ENCODE results near the gene BRD7. TPM values are rescaled to one million over a fixed set of nuclear protein-coding genes. Genes with fewer than 3 reads are reported as not detected.

The BRD7 gene
- total RNA-seq, 1 experiment from 2014 or later: 74.5 TPM

GRCh38 chr16:50396761-50397535 lies 28.2 kb upstream of the BRD7 start:
- Histone ChIP-seq H3K4me3 (no peak overlapping the region), H3K4me1 (replicated peaks) (no peaks in the 10 kb centered on the region), H3K36me3 (no peaks in the 10 kb centered on the region), H3K27me3 (replicated peaks) (no peaks in the 10 kb centered on the region), H3K9me3 (replicated peaks) (no peaks in the 10 kb centered on the region), H3K27ac (no peak overlapping the region)
- no peak for DNase-seq (ENCODE audit: low read depth in 1 of 2, low spot score in 2 of 2)

GRCh38 chr16:50395763-50396710 lies 27.2 kb upstream of the BRD7 start:
- Histone ChIP-seq H3K27ac (no peak overlapping the region), H3K4me1 (replicated peaks) (no peaks in the 10 kb centered on the region), H3K9me3 (replicated peaks) (no peaks in the 10 kb centered on the region), H3K36me3 (no peaks in the 10 kb centered on the region), H3K4me3 (no peak overlapping the region), H3K27me3 (replicated peaks) (no peaks in the 10 kb centered on the region)
- no peak for DNase-seq (ENCODE audit: low read depth in 1 of 2, low spot score in 2 of 2)

- Histone ChIP-seq H3K36me3 (no peaks in the 10 kb centered on the region), H3K9me3 (replicated peaks) (no peaks in the 10 kb centered on the region), H3K4me1 (replicated peaks) (no peaks in the 10 kb centered on the region), H3K27ac (no peak overlapping the region), H3K27me3 (replicated peaks) (no peaks in the 10 kb centered on the region), H3K4me3 (no peak overlapping the region)
- peak in 1 of 2 experiments; percentile 19 for DNase-seq (ENCODE audit: low read depth in 1 of 2, low spot score in 2 of 2)
Measured at GRCh38 chr16:50393858-50394802, 25.3 kb upstream of the BRD7 start.

DNA sequence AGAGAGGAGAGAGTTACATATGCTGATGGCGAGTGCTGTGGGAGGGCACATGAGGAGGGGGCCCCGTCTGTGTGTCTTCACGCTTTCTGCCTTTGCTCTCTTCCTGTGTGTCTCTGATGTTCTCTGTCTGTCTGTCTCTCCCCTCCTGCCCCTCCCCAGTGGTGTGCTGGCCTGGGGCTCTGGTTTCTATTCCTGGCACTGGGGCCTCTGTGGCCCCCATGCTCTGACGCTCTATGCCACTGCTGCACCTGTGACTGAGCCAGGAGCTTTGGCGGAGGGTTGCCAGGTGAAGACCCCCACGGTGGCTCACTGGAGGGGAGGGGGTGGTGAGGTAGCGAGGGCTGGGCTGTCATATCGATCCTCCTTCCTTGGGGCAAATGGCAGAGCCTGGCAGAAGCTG lies 24.6 kb upstream of the BRD7 start:
- no peak overlapping the region for H3K27ac ChIP-seq
- H3K36me3 ChIP-seq: no peaks in the 10 kb centered on the region
- H3K9me3 ChIP-seq (replicated peaks): no peaks in the 10 kb centered on the region
- no peaks in the 10 kb centered on the region for H3K4me1 ChIP-seq (replicated peaks)
- peak in 1 of 2 experiments; percentile 32 for DNase-seq (ENCODE audit: low read depth in 1 of 2, low spot score in 2 of 2)
- H3K27me3 ChIP-seq (replicated peaks): no peaks in the 10 kb centered on the region
- H3K4me3 ChIP-seq: no peak overlapping the region

DNA sequence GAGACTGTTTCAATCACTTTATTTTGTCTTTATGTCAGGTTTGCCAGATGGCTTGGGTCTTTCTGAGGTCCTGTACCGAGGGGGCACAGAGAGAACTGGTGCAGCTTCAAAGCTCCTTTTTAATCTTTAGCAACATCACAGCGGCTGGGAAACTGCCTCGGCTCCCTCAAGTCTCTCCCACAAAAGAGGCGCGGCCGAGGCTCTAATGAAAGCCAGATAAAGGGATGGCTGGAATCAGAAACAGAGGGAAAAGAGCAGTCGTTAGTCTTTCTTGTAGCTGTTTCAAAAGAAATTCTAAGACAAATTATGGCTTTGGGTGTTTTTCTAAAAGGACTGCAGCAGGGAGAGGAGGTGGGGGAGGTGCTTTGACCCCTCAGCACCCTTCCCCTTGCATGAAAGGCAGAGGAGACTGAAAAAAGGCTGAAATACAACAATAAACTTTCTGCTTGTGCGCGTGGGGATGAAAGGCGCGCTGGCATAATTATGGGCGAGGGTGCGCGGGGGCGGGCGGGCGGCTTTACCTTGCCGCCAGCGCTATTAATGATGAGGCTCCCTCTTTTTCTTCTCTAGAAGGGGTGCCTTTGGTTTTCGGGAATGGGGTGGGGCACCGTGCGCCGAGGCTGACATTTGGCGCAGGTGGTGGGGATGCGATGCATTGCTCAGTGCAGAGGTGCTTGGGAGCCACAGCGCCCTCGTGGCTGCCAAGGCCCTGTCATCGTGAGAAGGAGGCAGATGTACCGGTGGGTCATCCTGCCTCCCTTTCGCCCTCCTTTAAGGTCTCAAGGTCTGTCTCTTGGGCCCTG lies 22.3 kb upstream of the BRD7 start:
- no peaks in the 10 kb centered on the region for H3K36me3 ChIP-seq
- no peaks in the 10 kb centered on the region for H3K9me3 ChIP-seq (replicated peaks)
- no peaks in the 10 kb centered on the region for H3K27me3 ChIP-seq (replicated peaks)
- no peak overlapping the region for H3K27ac ChIP-seq
- no peak overlapping the region for H3K4me3 ChIP-seq
- no peaks in the 10 kb centered on the region for H3K4me1 ChIP-seq (replicated peaks)
- peak in 1 of 2 experiments; percentile 29 for DNase-seq (ENCODE audit: low read depth in 1 of 2, low spot score in 2 of 2)

GRCh38 chr16:50390371-50390771 lies 21.6 kb upstream of the BRD7 start:
- Histone ChIP-seq H3K9me3 (replicated peaks) (no peaks in the 10 kb centered on the region), H3K36me3 (no peaks in the 10 kb centered on the region), H3K27me3 (replicated peaks) (no peaks in the 10 kb centered on the region), H3K27ac (no peak overlapping the region), H3K4me1 (replicated peaks) (no peaks in the 10 kb centered on the region), H3K4me3 (no peak overlapping the region)
- no peak for DNase-seq (ENCODE audit: low read depth in 1 of 2, low spot score in 2 of 2)

- DNase-seq (ENCODE audit: low read depth in 1 of 2, low spot score in 2 of 2): peak in 1 of 2 experiments; percentile 36
- no peaks in the 10 kb centered on the region for H3K9me3 ChIP-seq (replicated peaks)
- H3K4me3 ChIP-seq: no peak overlapping the region
- H3K36me3 ChIP-seq: no peaks in the 10 kb centered on the region
- H3K4me1 ChIP-seq (replicated peaks): no peaks in the 10 kb centered on the region
- H3K27ac ChIP-seq: no peak overlapping the region
- no peaks in the 10 kb centered on the region for H3K27me3 ChIP-seq (replicated peaks)
Measured at GRCh38 chr16:50389900-50390299, 21.1 kb upstream of the BRD7 start.

DNA sequence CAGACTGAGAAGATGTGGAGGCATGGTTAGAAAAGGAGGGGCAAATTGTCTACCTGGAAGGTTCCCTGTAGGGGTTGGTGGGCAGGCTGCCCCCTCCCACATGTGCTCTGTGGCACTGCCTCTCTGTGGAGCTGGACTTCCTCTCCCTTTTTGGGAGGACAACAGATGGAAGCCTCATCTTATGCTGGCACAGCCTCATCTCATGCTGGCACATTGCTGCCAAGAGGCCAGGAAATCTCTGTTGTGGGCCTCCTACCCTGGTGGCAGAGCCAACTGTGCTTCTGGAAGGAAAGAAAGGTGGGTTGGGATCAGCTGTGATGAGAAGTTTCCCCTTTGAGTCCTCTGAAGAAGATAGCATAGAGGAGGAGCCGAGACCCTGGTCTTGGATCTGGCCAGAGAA lies 19.7 kb upstream of the BRD7 start:
- H3K27ac ChIP-seq: no peak overlapping the region
- H3K4me1 ChIP-seq (replicated peaks): no peaks in the 10 kb centered on the region
- no peak for DNase-seq (ENCODE audit: low read depth in 1 of 2, low spot score in 2 of 2)
- H3K36me3 ChIP-seq: no peaks in the 10 kb centered on the region
- no peaks in the 10 kb centered on the region for H3K27me3 ChIP-seq (replicated peaks)
- H3K9me3 ChIP-seq (replicated peaks): no peaks in the 10 kb centered on the region
- no peak overlapping the region for H3K4me3 ChIP-seq

DNA sequence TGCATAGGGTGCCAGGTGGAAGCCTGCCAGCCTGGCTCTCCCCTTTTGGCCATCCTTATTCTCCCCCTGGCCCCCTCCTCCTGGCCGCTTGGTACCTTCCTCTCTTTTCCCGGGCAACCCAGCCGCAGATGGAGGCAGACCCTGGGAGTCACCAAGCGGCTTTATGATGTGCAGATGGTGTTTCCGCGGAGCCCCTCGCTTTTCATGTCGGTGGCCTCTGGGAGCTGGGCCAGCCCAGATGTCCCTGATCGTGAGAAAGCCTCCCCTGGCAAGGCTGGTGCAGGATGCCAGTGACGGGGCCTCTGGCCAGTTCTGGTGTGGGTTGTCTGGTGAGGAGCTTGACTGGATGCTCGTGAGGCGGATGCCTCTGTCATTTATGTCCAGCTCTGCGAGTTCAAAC lies 18.0 kb upstream of the BRD7 start:
- no peak for DNase-seq (ENCODE audit: low read depth in 1 of 2, low spot score in 2 of 2)
- H3K4me1 ChIP-seq (replicated peaks): no peaks in the 10 kb centered on the region
- no peak overlapping the region for H3K4me3 ChIP-seq
- no peaks in the 10 kb centered on the region for H3K36me3 ChIP-seq
- H3K27me3 ChIP-seq (replicated peaks): no peaks in the 10 kb centered on the region
- no peak overlapping the region for H3K27ac ChIP-seq
- H3K9me3 ChIP-seq (replicated peaks): no peaks in the 10 kb centered on the region

DNA sequence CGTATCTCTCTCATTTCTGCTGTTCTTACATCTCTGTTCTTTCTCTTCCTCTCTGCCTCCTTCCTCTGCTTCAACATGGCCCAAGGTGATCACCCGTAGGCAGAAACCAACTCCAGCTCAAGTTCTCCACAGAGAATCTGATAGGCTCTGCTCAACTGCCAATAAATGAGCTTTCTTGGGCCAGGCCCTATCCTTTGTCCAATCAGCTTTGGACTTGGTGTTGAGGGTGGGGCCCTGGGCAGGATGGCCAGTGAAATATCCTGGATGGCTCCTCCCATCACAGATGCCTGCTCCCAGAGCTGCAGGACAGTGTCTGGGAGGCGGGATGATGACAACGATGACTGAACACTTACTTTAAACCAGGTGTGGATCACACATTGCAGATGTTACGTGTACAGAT lies 17.4 kb upstream of the BRD7 start:
- no peak for DNase-seq (ENCODE audit: low read depth in 1 of 2, low spot score in 2 of 2)
- no peaks in the 10 kb centered on the region for H3K36me3 ChIP-seq
- H3K27me3 ChIP-seq (replicated peaks): no peaks in the 10 kb centered on the region
- H3K27ac ChIP-seq: no peak overlapping the region
- H3K9me3 ChIP-seq (replicated peaks): no peaks in the 10 kb centered on the region
- H3K4me1 ChIP-seq (replicated peaks): no peaks in the 10 kb centered on the region
- H3K4me3 ChIP-seq: no peak overlapping the region

- no peaks in the 10 kb centered on the region for H3K27me3 ChIP-seq (replicated peaks)
- H3K4me1 ChIP-seq (replicated peaks): no peaks in the 10 kb centered on the region
- no peak for DNase-seq (ENCODE audit: low read depth in 1 of 2, low spot score in 2 of 2)
- H3K36me3 ChIP-seq: no peaks in the 10 kb centered on the region
- no peaks in the 10 kb centered on the region for H3K9me3 ChIP-seq (replicated peaks)
- no peak overlapping the region for H3K4me3 ChIP-seq
- H3K27ac ChIP-seq: no peak overlapping the region
Measured at GRCh38 chr16:50384500-50385135, 15.8 kb upstream of the BRD7 start.

- H3K4me3 ChIP-seq: no peak overlapping the region
- peaks cover 4% of the 10 kb centered on the region; the same call in 1 of the 2 replicates for H3K27me3 ChIP-seq (replicated peaks)
- no peak for DNase-seq (ENCODE audit: low read depth in 1 of 2, low spot score in 2 of 2)
- H3K4me1 ChIP-seq (replicated peaks): no peaks in the 10 kb centered on the region
- no peaks in the 10 kb centered on the region for H3K9me3 ChIP-seq (replicated peaks)
- no peak overlapping the region for H3K27ac ChIP-seq
- H3K36me3 ChIP-seq: no peaks in the 10 kb centered on the region
Measured at GRCh38 chr16:50381679-50382440, 13.1 kb upstream of the BRD7 start.
